ENCODE results near the gene INAFM2.

The INAFM2 gene

GRCh38 chr15:40365016-40365415 lies 41.5 kb downstream of the INAFM2 start:
- no peak for DNase-seq (ENCODE audit: low spot score)

- no peak for DNase-seq (ENCODE audit: low spot score)
These were observed 42.3 kb downstream of the INAFM2 start for GRCh38 chr15:40365624-40366456.

- DNase-seq (ENCODE audit: low spot score), result no peak
These were observed 43.2 kb downstream of the INAFM2 start for GRCh38 chr15:40366457-40367370.

GRCh38 chr15:40367371-40367685 lies 43.8 kb downstream of the INAFM2 start:
- DNase-seq (ENCODE audit: low spot score), result no peak

DNA sequence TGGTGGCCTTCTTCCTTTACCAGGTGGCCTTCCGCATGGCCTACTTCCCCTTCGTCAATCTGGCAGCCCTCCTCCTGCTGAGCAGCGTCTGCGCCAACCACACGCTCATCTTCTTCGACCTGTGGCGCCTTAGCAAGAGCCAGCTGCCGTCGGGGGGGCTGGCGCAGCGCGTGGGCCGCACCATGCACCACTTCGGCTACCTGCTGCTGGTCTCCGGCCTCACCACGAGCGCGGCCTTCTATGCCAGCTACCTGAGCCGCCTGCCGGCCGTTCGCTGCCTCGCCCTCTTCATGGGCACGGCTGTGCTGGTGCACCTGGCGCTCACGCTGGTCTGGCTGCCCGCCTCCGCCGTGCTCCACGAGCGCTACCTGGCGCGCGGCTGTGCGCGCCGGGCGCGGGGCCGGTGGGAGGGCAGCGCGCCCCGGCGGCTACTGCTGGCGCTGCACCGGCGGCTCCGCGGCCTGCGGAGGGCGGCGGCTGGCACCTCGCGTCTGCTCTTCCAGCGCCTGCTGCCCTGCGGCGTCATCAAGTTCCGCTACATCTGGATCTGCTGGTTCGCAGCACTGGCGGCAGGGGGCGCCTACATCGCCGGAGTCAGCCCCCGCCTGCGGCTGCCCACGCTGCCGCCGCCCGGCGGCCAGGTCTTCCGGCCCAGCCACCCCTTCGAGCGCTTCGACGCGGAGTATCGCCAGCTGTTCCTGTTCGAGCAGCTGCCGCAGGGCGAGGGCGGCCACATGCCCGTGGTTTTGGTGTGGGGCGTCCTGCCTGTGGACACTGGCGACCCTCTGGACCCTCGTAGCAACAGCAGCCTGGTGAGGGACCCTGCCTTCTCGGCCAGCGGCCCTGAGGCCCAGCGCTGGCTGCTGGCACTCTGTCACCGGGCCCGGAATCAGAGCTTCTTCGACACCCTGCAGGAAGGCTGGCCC lies 44.5 kb downstream of the INAFM2 start:
- DNase-seq (ENCODE audit: low spot score), result peak; percentile 51

- no peak for DNase-seq (ENCODE audit: low spot score)
These were observed 45.4 kb downstream of the INAFM2 start for GRCh38 chr15:40368719-40369473.

DNA sequence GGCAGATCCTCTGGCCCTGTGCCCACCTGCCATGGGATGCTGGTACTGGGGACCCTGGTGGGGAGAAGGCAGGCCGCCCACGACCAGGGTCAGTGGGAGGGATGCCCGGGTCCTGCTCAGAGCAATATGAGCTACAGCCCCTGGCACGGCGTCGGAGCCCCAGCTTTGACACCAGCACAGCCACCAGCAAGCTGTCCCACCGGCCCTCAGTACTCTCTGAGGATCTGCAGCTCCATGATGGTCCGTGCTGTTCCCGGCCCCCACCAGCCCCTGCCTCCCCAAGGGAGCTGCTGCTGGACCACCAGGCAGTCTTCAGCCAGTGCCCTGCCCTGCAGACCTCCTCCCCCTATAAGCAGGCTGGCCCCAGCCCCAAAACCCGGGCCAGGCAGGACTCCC lies 46.0 kb downstream of the INAFM2 start:
- no peak for DNase-seq (ENCODE audit: low spot score)

GRCh38 chr15:40369971-40370370 lies 46.5 kb downstream of the INAFM2 start:
- DNase-seq (ENCODE audit: low spot score), result no peak

GRCh38 chr15:40372981-40373380 lies 49.5 kb downstream of the INAFM2 start:
- no peak for DNase-seq (ENCODE audit: low spot score)
